NCI-H2227 treated with DMSO at 0.1 percent for 48 hours (cell line): ENCODE data around the gene IBSP.

Experiments used
- DNase-seq: peaks from one replicate; lab custom pipeline; 2025; lab: John Stamatoyannopoulos, UW

Gene IBSP

DNA sequence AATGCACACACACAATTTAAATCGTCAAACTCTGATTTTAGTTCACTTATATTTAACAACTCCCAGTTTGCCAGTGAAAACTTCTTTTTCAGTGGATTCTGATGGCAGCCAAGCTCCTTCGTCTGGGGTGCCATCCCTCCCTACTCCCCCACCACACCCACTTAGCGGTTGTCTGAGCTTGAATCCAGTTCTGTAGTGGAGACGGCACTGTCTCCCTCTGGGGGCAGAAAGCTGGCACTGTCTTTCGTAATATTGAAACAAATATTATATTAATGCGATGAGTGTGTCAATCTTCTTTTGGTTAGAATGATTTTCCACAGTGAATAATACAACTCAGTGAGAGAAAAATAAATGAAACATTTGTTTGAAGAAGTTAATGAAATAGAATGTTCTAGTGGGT is 38.9 kb downstream of the IBSP start:
- DNase-seq, result no peak

DNA sequence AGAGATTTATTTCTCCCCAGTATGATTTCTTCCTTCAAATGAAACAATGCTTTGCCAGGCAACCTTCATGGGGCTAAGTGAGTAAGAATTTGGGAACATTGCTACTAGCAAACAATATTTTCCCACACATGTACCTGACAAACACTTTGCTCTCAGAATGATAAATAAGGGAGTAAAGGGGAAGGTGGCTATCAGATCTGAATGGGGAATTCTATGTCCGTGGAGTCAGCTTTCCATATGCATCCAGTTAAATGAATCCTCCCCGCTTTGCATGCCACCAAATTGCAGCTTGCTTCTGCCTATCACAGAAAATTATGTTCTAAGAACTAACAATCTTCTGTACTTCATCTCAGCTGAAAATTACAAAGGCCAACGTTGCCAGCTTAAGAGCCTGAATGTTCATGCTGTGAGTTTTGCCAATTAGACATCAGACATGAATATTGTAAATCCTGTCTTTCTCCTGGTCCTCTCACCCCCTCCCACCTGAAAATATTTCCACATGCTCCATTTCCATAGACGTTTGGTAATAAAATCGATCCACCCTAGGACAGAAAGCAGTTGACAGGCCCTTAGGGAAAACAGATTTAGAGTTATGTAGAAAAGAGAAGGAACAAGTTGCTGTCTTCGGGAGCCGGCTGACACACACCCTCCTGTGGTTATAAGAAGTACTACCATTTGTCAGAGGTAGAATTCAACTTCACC is 39.7 kb downstream of the IBSP start:
- no peak for DNase-seq

GRCh38 chr4:87839592-87839946 is 40.2 kb downstream of the IBSP start:
- no peak for DNase-seq

GRCh38 chr4:87840149-87840548 is 40.8 kb downstream of the IBSP start:
- DNase-seq, result no peak

DNA sequence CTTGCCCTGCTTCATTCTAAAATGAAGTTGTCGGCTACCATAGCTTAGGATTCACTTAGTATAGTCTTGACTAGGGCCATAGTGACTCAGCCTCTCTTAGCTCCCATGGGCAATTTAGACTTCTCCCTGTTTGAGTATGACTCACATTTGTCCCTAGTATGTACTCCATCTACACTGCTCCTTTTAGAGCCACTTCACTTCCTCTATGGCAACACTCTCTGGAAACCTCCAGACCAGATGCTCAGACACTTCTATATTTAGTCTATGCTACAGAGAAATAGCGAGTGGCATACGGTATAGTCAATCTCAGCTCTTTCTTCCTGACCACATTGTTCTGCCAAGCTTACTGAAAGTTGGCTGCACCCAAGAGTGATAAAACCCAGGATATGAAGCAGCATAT is 44.6 kb downstream of the IBSP start:
- no peak for DNase-seq

GRCh38 chr4:87844452-87844851 is 45.1 kb downstream of the IBSP start:
- DNase-seq, result no peak

DNA sequence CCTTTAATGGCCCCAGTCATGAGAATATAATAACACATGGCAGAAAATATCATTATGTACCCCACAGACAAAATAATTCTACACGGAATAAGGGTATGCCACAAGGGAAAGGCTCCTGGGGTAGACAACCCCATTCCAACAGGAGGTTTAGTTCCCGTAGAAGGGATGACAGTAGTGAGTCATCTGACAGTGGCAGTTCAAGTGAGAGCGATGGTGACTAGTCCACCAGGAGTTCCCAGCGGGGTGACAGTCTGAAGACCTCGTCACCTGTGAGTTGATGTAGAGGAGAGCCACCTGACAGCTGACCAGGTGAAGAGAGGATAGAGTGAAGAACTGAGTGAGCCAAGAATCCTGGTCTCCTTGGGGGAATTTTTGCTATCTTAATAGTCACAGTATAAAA is 46.9 kb downstream of the IBSP start:
- DNase-seq, result no peak

GRCh38 chr4:87848622-87849351 is 49.4 kb downstream of the IBSP start:
- peak; percentile 21 for DNase-seq

DNA sequence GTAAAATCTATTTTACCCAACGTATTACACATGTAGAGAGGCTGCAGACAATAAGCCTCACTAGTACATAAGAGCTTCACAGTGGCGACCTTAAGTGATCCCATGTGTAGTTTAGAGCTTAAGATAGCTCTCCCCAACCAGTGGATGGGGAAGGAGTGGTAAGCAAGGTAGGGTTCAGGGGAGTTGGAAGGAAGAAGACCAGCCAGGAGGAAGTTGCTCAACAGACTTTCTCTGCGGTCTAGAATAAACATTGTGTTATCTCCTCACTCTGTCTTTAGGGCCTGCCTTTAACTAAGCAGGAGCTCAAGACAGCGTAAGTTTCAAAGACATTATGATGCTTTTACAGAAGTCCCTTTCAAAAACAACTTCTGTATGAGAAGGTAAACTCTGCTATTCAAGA is 50.3 kb downstream of the IBSP start:
- no peak for DNase-seq

DNA sequence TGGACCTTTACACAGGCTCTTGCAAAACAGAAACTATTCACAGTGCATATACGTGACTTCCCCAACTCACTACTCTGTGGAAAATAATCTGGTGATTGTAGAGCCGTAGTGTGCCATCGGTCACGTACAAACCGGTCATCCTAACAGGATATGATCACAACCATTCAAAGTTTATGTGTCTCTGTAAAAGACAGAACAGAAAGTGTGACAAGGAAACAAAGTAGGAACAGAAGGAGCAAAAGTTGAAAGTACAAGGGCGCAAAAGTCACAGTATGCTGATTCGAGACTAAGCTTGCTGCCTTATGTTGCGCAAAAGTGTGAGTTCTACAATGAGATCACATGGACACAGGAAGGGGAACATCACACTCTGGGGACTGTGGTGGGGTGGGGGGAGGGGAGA is 52.0 kb downstream of the IBSP start:
- no peak for DNase-seq

- DNase-seq, result no peak
Measured at GRCh38 chr4:87851953-87852352, 52.6 kb downstream of the IBSP start.

- DNase-seq, result no peak
Measured at GRCh38 chr4:87853108-87853507, 53.8 kb downstream of the IBSP start.

DNA sequence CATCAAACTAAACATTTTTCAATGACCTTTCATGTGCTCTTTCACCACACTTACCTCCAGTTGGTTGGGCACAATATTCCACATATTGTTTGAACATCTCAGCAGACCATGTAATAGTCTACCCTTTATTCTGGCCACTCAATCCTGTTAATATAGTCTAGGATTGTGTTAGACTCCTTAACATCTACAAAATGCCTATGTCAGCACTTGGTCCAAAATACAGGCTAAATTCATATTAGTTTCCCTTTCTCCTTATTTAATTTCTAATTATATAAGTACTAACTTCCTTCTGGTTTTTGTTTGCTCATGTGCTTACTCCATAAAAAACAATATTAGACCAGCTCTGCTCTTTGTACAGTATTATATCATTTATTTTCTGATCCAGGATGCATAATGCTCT is 54.5 kb downstream of the IBSP start:
- no peak for DNase-seq

GRCh38 chr4:87855559-87855958 is 56.2 kb downstream of the IBSP start:
- DNase-seq, result no peak

DNA sequence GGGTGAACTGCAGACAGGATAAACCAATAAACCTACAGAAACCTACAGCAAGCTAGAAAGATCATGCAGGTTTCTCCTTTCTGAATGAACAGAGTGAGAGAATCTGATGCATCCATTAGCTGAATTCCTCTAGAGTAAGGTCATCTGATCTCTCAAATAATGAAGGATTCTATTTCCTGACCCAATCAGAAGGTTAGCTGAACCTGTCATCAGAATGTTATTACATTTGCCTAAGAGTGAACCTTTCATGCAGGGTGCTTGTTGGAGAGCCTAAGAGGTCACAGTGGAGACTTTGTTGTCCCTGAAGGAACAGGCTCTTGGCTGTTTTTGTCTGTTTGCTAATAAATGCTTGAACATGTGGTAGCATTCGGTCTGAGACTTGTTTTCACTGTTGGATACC is 57.5 kb downstream of the IBSP start:
- DNase-seq, result no peak

GRCh38 chr4:87857789-87858188 is 58.4 kb downstream of the IBSP start:
- DNase-seq, result no peak
